CMK (cell line): ENCODE measurements around the gene MBTPS2.
"Not testable (repeated sequence)": the region's sequence is repeated elsewhere in the genome, so short reads cannot be mapped to it uniquely, and the experiment has no call there.

Experiments used
- DNase-seq: peaks from one replicate; pipeline ENCODE4 v3.0.0-alpha.2; 2010; ENCODE audit warnings: low read depth

Gene MBTPS2

GRCh38 chrX:21839334-21840192 lies at the start of gene MBTPS2:
MBTPS2 (plus strand) TSS chrX:21839617; CDS start chrX:21839735, 118 bp downstream.
- peak; percentile 32 for DNase-seq

- no peak for DNase-seq
Observed at GRCh38 chrX:21798677-21799219, 40.7 kb upstream of the MBTPS2 start.

- DNase-seq: no peak
Observed at GRCh38 chrX:21799767-21800166, 39.6 kb upstream of the MBTPS2 start.

- DNase-seq: no peak
Observed at GRCh38 chrX:21800344-21800770, 39.1 kb upstream of the MBTPS2 start.

- DNase-seq: no peak
Observed at GRCh38 chrX:21802054-21802670, 37.3 kb upstream of the MBTPS2 start.

- DNase-seq: no peak
Observed at GRCh38 chrX:21802839-21803238, 36.6 kb upstream of the MBTPS2 start.

GRCh38 chrX:21806691-21807090 lies 32.7 kb upstream of the MBTPS2 start:
- no peak for DNase-seq

GRCh38 chrX:21811832-21812231 lies 27.6 kb upstream of the MBTPS2 start:
- DNase-seq: no peak

- DNase-seq: no peak
Observed at GRCh38 chrX:21812628-21813027, 26.8 kb upstream of the MBTPS2 start.

- DNase-seq: no peak
Observed at GRCh38 chrX:21813612-21814368, 25.6 kb upstream of the MBTPS2 start.

GRCh38 chrX:21816136-21816535 lies 23.3 kb upstream of the MBTPS2 start:
- DNase-seq: no peak

GRCh38 chrX:21820170-21820569 lies 19.2 kb upstream of the MBTPS2 start:
- DNase-seq: not testable (repeated sequence)

GRCh38 chrX:21821875-21822274 lies 17.5 kb upstream of the MBTPS2 start:
- DNase-seq: no peak

- no peak for DNase-seq
Observed at GRCh38 chrX:21831496-21831895, 7.9 kb upstream of the MBTPS2 start.

GRCh38 chrX:21837056-21837455 lies 2.4 kb upstream of the MBTPS2 start:
- no peak for DNase-seq

GRCh38 chrX:21838937-21839333 lies 482 bp upstream of the MBTPS2 start:
- no peak for DNase-seq

- no peak for DNase-seq
Observed at GRCh38 chrX:21840193-21840545, 752 bp downstream of the MBTPS2 start.

GRCh38 chrX:21843179-21843578 lies 3.8 kb downstream of the MBTPS2 start:
- no peak for DNase-seq

GRCh38 chrX:21845096-21845495 lies 5.7 kb downstream of the MBTPS2 start:
- no peak for DNase-seq

GRCh38 chrX:21847342-21847741 lies 7.9 kb downstream of the MBTPS2 start:
- no peak for DNase-seq

GRCh38 chrX:21853578-21853977 lies 14.2 kb downstream of the MBTPS2 start:
- no peak for DNase-seq

GRCh38 chrX:21855937-21856415 lies 16.6 kb downstream of the MBTPS2 start, which contains the start of gene YY2:
YY2 (plus strand) TSS chrX:21855987; CDS start chrX:21856485, 498 bp downstream.
- DNase-seq: no peak
